ENCODE results near the gene ZBTB3.

DNA sequence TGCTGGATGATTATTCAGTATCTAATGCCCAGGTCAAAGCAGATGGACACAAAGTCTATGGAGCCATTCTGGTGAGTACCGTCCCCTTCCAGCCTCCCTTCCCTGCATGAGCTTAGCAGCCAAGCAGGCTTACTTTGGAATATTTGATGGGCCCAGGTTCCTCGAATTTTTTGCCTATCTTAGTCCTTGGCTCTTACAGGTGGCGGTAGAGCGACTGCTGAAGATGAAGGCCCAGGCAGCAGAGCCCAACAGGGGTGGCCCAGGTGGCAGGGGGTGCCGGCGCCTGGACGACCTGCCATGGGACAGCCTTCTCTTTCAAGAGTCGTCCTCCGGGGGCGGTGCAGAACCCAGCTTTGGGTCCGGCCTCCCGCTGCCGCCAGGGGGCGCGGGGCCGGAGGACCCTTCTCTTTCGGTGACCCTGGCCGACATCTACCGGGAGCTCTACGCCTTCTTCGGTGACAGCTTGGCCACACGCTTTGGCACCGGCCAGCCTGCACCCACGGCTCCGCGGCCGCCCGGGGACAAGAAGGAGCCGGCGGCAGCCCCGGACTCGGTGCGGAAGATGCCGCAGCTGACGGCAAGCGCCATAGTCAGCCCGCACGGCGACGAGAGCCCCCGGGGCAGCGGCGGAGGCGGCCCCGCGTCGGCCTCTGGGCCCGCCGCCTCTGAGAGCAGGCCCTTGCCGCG, 32.5 kb upstream of the ZBTB3 start:
- TF ChIP-seq CTCF (IDR thresholded peaks at IDR 0.05) (peak; percentile 77 to 95 (median 89)), POLR2A (IDR thresholded peaks at IDR 0.05) (no peak)
